ENCODE measurements around the gene MARVELD3.

DNA sequence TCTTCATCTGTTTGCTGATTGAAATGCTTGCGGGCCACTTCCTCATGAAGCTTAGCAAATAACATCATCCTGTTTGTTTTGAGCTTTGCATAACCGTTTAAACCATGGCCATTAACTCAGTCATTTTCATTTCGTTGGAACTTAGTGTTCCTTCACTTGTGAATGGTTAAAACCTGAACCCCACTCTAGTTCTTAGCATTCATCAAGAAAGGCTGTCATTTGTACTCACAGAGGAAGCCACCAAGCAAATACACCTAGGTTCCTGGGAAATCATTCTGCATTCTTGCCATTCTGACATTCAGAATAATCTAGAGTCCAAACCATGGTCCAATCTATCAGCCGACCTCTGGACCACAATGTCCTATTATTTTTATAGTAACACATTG is 40.7 kb upstream of the MARVELD3 start:
- TF ChIP-seq, protein P1, sequence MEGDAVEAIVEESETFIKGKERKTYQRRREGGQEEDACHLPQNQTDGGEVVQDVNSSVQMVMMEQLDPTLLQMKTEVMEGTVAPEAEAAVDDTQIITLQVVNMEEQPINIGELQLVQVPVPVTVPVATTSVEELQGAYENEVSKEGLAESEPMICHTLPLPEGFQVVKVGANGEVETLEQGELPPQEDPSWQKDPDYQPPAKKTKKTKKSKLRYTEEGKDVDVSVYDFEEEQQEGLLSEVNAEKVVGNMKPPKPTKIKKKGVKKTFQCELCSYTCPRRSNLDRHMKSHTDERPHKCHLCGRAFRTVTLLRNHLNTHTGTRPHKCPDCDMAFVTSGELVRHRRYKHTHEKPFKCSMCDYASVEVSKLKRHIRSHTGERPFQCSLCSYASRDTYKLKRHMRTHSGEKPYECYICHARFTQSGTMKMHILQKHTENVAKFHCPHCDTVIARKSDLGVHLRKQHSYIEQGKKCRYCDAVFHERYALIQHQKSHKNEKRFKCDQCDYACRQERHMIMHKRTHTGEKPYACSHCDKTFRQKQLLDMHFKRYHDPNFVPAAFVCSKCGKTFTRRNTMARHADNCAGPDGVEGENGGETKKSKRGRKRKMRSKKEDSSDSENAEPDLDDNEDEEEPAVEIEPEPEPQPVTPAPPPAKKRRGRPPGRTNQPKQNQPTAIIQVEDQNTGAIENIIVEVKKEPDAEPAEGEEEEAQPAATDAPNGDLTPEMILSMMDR (IDR thresholded peaks at IDR 0.05 in 8 of 11, conservative IDR thresholded peaks at IDR 0.05 in 3 of 11) = no peak
- TF ChIP-seq POLR2A (IDR thresholded peaks at IDR 0.05) = no peak
